Lower leg skin (tissue), 3 donors: ENCODE measurements around the gene FBLN1.

Experiments
- POLR2A ChIP-seq, 2 donors: fragments of 450-650 bp; IDR thresholded peaks; one replicate each; pipeline ENCODE4 v1.6.1; 2016 to 2017; ENCODE audit warnings: antibody characterized with exemption in 2 of 2, mild to moderate bottlenecking in 1 of 2, moderate library complexity in 1 of 2
- TF ChIP-seq, protein P1 (sequence below), 3 donors: fragments of 450-650 bp; IDR thresholded peaks; one replicate each; pipeline ENCODE4 v1.5.1; 2016; ENCODE audit warnings: antibody characterized with exemption in 3 of 3, mild to moderate bottlenecking in 3 of 3, moderate library complexity in 2 of 3

DNA sequence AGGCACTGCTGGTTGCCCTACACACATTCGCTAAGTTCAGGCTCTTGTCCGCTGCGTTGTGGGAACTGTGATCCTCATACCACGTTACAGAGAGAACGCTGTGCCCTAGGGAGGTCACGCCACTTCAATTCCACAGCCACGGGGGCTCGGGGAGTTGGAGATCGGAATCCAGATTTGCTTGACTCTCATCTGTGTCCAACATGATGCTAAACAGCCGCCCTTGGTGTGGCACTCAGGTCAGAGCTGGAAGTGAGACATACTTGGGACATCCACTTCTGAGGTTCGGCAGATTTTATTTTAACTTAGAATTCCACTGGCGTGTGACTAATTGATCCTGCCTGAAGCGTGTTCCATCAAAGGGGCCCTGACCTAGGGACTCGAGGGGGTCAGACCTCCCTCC, 47.5 kb upstream of the FBLN1 start:
- TF ChIP-seq, protein P1, sequence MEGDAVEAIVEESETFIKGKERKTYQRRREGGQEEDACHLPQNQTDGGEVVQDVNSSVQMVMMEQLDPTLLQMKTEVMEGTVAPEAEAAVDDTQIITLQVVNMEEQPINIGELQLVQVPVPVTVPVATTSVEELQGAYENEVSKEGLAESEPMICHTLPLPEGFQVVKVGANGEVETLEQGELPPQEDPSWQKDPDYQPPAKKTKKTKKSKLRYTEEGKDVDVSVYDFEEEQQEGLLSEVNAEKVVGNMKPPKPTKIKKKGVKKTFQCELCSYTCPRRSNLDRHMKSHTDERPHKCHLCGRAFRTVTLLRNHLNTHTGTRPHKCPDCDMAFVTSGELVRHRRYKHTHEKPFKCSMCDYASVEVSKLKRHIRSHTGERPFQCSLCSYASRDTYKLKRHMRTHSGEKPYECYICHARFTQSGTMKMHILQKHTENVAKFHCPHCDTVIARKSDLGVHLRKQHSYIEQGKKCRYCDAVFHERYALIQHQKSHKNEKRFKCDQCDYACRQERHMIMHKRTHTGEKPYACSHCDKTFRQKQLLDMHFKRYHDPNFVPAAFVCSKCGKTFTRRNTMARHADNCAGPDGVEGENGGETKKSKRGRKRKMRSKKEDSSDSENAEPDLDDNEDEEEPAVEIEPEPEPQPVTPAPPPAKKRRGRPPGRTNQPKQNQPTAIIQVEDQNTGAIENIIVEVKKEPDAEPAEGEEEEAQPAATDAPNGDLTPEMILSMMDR (IDR thresholded peaks at IDR 0.05), result no peak
- no peak for TF ChIP-seq POLR2A (IDR thresholded peaks at IDR 0.05)
